Stomach (tissue), 9 donors: ENCODE data around the gene BLTP1. TPM values are rescaled to one million over a fixed set of nuclear protein-coding genes. Genes with fewer than 3 reads are reported as not detected.

Experiments used
- DNase-seq, 2 donors: peaks; one replicate each; pipeline versions ENCODE4 v3.0.0 to v3.0.0-alpha.2; 2013 to 2019
- H3K27ac ChIP-seq, 5 donors: fragments of 200-600 bp in 4 of 5; sonication (generic) in 4 of 5; one replicate each; pipeline ENCODE4 v1.5.1; 2013 to 2019; ENCODE audit warnings: mild to moderate bottlenecking in 1 of 5, moderate library complexity in 1 of 5
- H3K27me3 ChIP-seq, 3 donors: fragments of 200-600 bp; sonication (generic); one replicate each; pipeline ENCODE4 v1.5.1; 2017 to 2019; ENCODE audit warnings: mixed run types in 1 of 3
- H3K36me3 ChIP-seq, 4 donors: fragments of 200-600 bp; sonication (generic); 1 replicate in 3 of 4; 2 replicates in 1 of 4; pipeline ENCODE4 v1.5.1; 2016 to 2019
- H3K4me1 ChIP-seq, 4 donors: fragments of 200-600 bp; sonication (generic); one replicate each; pipeline ENCODE4 v1.5.1; 2016 to 2019
- H3K4me3 ChIP-seq, 4 donors: fragments of 200-600 bp; sonication (generic) in 3 of 4; one replicate each; pipeline ENCODE4 v1.5.1; 2016 to 2019; ENCODE audit warnings: mild to moderate bottlenecking in 1 of 4
- H3K9me3 ChIP-seq, 4 donors: fragments of 200-600 bp; sonication (generic); one replicate each; pipeline ENCODE4 v1.5.1; 2016 to 2019
- EP300 ChIP-seq: sonication (generic); formaldehyde crosslinking; IDR thresholded peaks from one replicate; pipeline ENCODE4 v1.6.1; 2017; ENCODE audit warnings: antibody characterized with exemption
- POLR2A ChIP-seq, 4 donors: fragments of 450-650 bp; IDR thresholded peaks; one replicate each; pipeline ENCODE4 v1.6.1; 2016; ENCODE audit warnings: antibody characterized with exemption in 4 of 4, control low read depth in 2 of 4, mild to moderate bottlenecking in 1 of 4, moderate library complexity in 1 of 4
- POLR2AphosphoS5 ChIP-seq, 3 donors: sonication (generic); formaldehyde crosslinking; IDR thresholded peaks; one replicate each; pipeline ENCODE4 v1.6.1; 2016; ENCODE audit warnings: antibody characterized with exemption in 3 of 3
- whole genome bisulfite sequencing, 5 donors: extraction: QIAGEN DNeasy Blood & Tissue Kit in 3 of 5; methylation state at CpG; one replicate each; pipeline versions ENCODE4 v1.1.5 to v1.1.7; 2013 to 2018; 5-methylcytosine and 5-hydroxymethylcytosine counted together
- intact Hi-C: fragments of 100-400 bp; cut with DNase I; formaldehyde crosslinking; loops from one replicate; pipeline ENCODE4 v1.15.1; 2023; ENCODE audit warnings: low total_unique reads
- polyA plus RNA-seq, 3 donors: library from polyadenylated mRNA; stranded (reverse); fragments of 200-250 nt; gene quantifications; one replicate each; pipeline ENCODE4 v1.2.3, GENCODE V29; 2013
- total RNA-seq, 5 donors: library from RNA; depleted of rRNA; stranded (reverse); fragments of >200 nt; gene quantifications; one replicate each; pipeline versions ENCODE4 v1.1.0 to v1.2.3, GENCODE V29; 2014 to 2016
- TF ChIP-seq, protein P1 (sequence below), 7 experiments: fragments of 450-650 bp in 4 of 7; fragments of 200-600 bp in 3 of 7; sonication (generic) in 3 of 7; IDR thresholded peaks; one replicate each; pipeline ENCODE4 v1.5.1; 2016 to 2019; ENCODE audit warnings: antibody characterized with exemption in 7 of 7, control low read depth in 2 of 7, mild to moderate bottlenecking in 1 of 7
- donor health status: healthy with polysubstance abuse.
- donor health status: Bipolar disorder and iron deficiency.
- donor health status: healthy.

Gene BLTP1
- total and polyA plus RNA-seq, 8 donors, result 3.0 to 176 (median 75.1) TPM

DNA sequence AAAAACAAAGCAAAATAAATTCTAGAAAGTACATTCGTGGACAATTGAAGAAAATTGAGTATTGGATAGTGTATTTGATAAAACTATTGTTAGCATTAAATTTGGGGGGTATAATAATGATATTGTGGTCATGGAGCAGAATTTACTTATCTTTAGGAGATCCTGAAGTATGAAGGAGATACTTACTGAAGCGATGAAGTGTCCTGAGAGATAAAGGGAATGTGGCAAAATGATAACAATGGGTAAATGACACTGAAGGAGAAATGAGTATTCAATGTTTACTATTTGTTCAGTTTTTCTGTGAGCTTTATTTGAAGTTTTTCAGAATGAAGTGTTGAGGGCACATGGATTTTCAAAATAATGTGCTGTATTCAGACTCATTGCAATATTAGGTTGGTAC lies 30.0 kb upstream of the BLTP1 start:
- Histone ChIP-seq H3K27ac (no peak overlapping the region), H3K4me3 (no peak overlapping the region), H3K4me1 (no peaks in the 10 kb centered on the region), H3K27me3 (no peaks in the 10 kb centered on the region), H3K36me3 (no peaks in the 10 kb centered on the region), H3K9me3 (peaks cover 0 to 9% (median 0%) of the 10 kb centered on the region in 4 donors)
- DNase-seq, result no peak
- TF ChIP-seq EP300 (no peak), POLR2A (IDR thresholded peaks at IDR 0.05) (no peak), POLR2AphosphoS5 (IDR thresholded peaks at IDR 0.05) (no peak)
- TF ChIP-seq, protein P1, sequence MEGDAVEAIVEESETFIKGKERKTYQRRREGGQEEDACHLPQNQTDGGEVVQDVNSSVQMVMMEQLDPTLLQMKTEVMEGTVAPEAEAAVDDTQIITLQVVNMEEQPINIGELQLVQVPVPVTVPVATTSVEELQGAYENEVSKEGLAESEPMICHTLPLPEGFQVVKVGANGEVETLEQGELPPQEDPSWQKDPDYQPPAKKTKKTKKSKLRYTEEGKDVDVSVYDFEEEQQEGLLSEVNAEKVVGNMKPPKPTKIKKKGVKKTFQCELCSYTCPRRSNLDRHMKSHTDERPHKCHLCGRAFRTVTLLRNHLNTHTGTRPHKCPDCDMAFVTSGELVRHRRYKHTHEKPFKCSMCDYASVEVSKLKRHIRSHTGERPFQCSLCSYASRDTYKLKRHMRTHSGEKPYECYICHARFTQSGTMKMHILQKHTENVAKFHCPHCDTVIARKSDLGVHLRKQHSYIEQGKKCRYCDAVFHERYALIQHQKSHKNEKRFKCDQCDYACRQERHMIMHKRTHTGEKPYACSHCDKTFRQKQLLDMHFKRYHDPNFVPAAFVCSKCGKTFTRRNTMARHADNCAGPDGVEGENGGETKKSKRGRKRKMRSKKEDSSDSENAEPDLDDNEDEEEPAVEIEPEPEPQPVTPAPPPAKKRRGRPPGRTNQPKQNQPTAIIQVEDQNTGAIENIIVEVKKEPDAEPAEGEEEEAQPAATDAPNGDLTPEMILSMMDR (IDR thresholded peaks at IDR 0.05), result no peak
- intact Hi-C loops, result no loop called here
- 63 to 74% (median 73%) methylated on average over 2 of the region's 2 CpGs for WGBS, 5 donors

DNA sequence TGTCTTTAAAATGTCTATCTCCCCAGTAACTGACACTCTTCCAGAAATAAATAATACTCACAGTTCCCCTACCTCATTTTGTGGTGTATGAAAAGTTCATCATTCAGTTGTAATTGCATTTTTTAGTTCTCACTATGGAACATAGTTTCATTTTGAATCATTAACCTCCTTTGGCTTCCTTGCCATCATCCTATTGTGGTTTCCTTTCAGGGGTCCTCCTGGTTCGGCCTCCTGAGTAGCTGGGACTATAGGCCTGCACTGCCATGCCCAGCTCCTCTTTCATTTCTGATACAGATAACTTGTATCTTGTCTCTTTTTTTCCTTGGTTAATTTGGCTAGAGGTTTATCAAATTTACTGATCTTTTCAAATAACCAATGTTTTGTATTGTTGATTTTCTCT lies 23.1 kb upstream of the BLTP1 start:
- intact Hi-C loops, result no loop called here
- TF ChIP-seq EP300, result no peak
- no peak for TF ChIP-seq POLR2AphosphoS5 (IDR thresholded peaks at IDR 0.05)
- TF ChIP-seq POLR2A (IDR thresholded peaks at IDR 0.05), result no peak
- TF ChIP-seq, protein P1 (IDR thresholded peaks at IDR 0.05), result no peak
- WGBS, 5 donors, result 68 to 83% (median 76%) methylated on average over 1 of the region's 1 CpG
- Histone ChIP-seq H3K27ac (no peak overlapping the region), H3K9me3 (no peaks in the 10 kb centered on the region), H3K36me3 (no peaks in the 10 kb centered on the region), H3K27me3 (no peaks in the 10 kb centered on the region), H3K4me3 (no peak overlapping the region), H3K4me1 (no peaks in the 10 kb centered on the region)
- DNase-seq, result no peak

DNA sequence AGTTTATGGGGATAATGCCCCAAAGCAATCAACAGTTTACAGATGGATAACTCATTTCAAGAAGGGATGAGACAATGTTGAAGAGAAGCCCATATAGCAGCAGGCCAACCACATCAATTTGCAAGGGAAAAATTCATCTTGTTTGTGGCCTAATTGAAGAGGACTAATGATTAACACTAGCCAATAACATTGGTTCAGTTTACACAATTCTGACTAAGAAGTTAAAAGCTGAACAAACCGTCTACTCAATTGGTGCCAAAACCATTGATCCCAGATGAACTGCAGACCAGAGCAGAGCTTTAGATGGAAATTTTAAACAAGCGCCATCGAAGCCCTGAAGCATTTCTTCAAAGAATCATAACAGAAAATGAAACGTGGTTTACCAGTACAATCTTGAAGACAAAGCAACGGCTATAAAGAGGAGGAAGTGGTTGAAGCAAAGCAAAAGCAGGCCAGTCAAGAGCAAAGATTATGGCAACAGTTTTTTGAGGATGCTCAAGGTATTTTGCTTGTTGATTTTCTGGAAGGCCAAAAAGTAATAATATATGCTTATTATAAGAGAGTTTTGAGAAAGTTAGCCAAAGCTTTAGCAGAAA lies 20.5 kb upstream of the BLTP1 start:
- Histone ChIP-seq H3K4me1 (no peaks in the 10 kb centered on the region), H3K9me3 (no peaks in the 10 kb centered on the region), H3K27me3 (no peaks in the 10 kb centered on the region), H3K36me3 (no peaks in the 10 kb centered on the region), H3K4me3 (no peak overlapping the region), H3K27ac (no peak overlapping the region)
- no peak for DNase-seq
- intact Hi-C loops, result no loop called here
- no peak for TF ChIP-seq POLR2AphosphoS5 (IDR thresholded peaks at IDR 0.05)
- no peak for TF ChIP-seq EP300
- no peak for TF ChIP-seq POLR2A (IDR thresholded peaks at IDR 0.05)
- WGBS, 5 donors, result 62 to 71% (median 68%) methylated on average over 5 of the region's 5 CpGs

DNA sequence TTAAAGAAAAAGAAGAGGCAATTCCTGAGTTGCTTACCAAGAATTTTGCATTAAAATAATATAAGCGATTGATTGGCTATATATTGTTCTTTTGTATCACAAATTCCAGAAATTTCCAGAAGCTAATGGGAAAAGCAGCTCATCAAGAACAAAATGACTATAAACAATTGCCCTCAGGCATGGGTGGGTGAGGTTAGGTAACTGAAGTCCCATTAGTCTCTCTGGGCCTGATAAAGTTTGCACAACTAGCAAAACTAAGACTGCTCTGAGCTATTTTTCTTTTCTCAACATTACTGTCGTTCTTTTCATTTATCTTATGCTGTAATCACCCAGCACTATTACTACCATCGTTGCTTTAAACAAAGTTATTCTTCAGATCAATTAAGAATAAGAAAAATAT lies 19.2 kb upstream of the BLTP1 start:
- 59 to 66% (median 63%) methylated on average over 3 of the region's 3 CpGs for WGBS, 5 donors

DNA sequence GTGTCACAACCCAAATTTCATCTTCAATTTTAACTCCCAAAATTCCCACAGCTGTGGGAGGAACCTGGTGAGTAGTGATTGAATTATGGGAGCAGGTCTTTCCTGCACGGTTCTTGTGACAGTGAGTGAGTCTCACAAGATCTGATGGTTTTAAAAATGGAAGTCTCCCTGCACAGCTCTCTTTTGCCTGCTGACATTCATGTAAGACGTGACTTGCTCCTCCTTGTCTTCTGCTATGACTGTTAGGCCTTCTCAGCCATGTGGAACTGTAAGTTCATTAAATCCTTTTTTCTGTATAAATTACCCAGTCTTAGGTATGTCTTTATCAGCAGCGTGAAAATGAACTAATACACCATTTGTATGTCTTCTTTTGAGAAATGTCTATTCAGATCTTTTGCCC lies 13.0 kb upstream of the BLTP1 start:
- Histone ChIP-seq H3K27ac (no peak overlapping the region), H3K27me3 (no peaks in the 10 kb centered on the region), H3K36me3 (no peaks in the 10 kb centered on the region), H3K9me3 (peaks cover 0 to 4% (median 0%) of the 10 kb centered on the region in 4 donors), H3K4me1 (no peaks in the 10 kb centered on the region), H3K4me3 (no peak overlapping the region)
- no peak for TF ChIP-seq POLR2AphosphoS5 (IDR thresholded peaks at IDR 0.05)
- no peak for TF ChIP-seq EP300
- no peak for TF ChIP-seq POLR2A (IDR thresholded peaks at IDR 0.05)
- TF ChIP-seq, protein P1 (IDR thresholded peaks at IDR 0.05), result no peak
- 83 to 95% (median 85%) methylated on average over 3 of the region's 3 CpGs for WGBS, 5 donors
- intact Hi-C loops, result no loop called here
- DNase-seq, result no peak

More for the DNA sequence above, 19.2 kb upstream of the BLTP1 start:
- Histone ChIP-seq H3K4me3 (no peak overlapping the region), H3K27me3 (no peaks in the 10 kb centered on the region), H3K9me3 (no peaks in the 10 kb centered on the region), H3K4me1 (no peaks in the 10 kb centered on the region), H3K36me3 (no peaks in the 10 kb centered on the region), H3K27ac (no peak overlapping the region)
- TF ChIP-seq, protein P1 (IDR thresholded peaks at IDR 0.05), result no peak
- TF ChIP-seq POLR2AphosphoS5 (IDR thresholded peaks at IDR 0.05) (no peak), POLR2A (IDR thresholded peaks at IDR 0.05) (no peak), EP300 (no peak)
- intact Hi-C loops, result no loop called here
- DNase-seq, result no peak
